Tibial nerve (tissue), 4 donors: Measurements from ENCODE around the gene FHAD1. TPM values are rescaled to one million over a fixed set of nuclear protein-coding genes. Genes with fewer than 3 reads are reported as not detected.

Source experiments
- DNase-seq, 2 donors: peaks; one replicate each; pipeline ENCODE4 v3.0.0-alpha.2; 2019; ENCODE audit warnings: low spot score in 2 of 2
- H3K27ac ChIP-seq, 4 donors: fragments of 200-600 bp; sonication (generic) in 3 of 4; one replicate each; pipeline ENCODE4 v1.5.1; 2017 to 2019; ENCODE audit warnings: mild to moderate bottlenecking in 1 of 4
- H3K27me3 ChIP-seq, 2 donors: fragments of 200-600 bp; sonication (generic) in 1 of 2; one replicate each; pipeline versions ENCODE4 v1.5.1 to v1.6.0; 2017 to 2019
- H3K36me3 ChIP-seq, 3 donors: fragments of 200-600 bp; sonication (generic); one replicate each; pipeline ENCODE4 v1.5.1; 2018 to 2019
- H3K4me1 ChIP-seq, 4 donors: fragments of 200-600 bp; sonication (generic) in 3 of 4; one replicate each; pipeline ENCODE4 v1.5.1; 2017 to 2019
- H3K4me3 ChIP-seq, 4 donors: fragments of 200-600 bp; sonication (generic) in 3 of 4; one replicate each; pipeline ENCODE4 v1.5.1; 2017 to 2019; ENCODE audit warnings: mild to moderate bottlenecking in 1 of 4, moderate library complexity in 1 of 4
- H3K9me3 ChIP-seq, 4 donors: fragments of 200-600 bp; sonication (generic) in 3 of 4; one replicate each; pipeline ENCODE4 v1.5.1; 2017 to 2019
- EP300 ChIP-seq, 2 donors: sonication (generic); formaldehyde crosslinking; IDR thresholded peaks; one replicate each; pipeline ENCODE4 v1.6.1; 2017; ENCODE audit warnings: antibody characterized with exemption in 2 of 2, mild to moderate bottlenecking in 1 of 2
- POLR2A ChIP-seq, 2 donors: fragments of 450-650 bp; IDR thresholded peaks; one replicate each; pipeline ENCODE4 v1.6.1; 2017; ENCODE audit warnings: antibody characterized with exemption in 2 of 2, mild to moderate bottlenecking in 2 of 2, moderate library complexity in 2 of 2
- WGBS, 2 donors: methylation state at CpG; one replicate each; pipeline ENCODE4 v1.1.5; 2018; 5-methylcytosine and 5-hydroxymethylcytosine counted together
- total RNA-seq, 4 donors: library from RNA; depleted of rRNA; stranded (reverse); fragments of >200 nt; gene quantifications; one replicate each; pipeline ENCODE4 v1.1.0, GENCODE V29; 2016
- TF ChIP-seq, protein P1 (sequence below), 5 experiments: fragments of 200-600 bp in 3 of 5; fragments of 450-650 bp in 2 of 5; sonication (generic) in 3 of 5; IDR thresholded peaks; one replicate each; pipeline ENCODE4 v1.5.1; 2016 to 2019; ENCODE audit warnings: antibody characterized with exemption in 5 of 5, mild to moderate bottlenecking in 3 of 5, moderate library complexity in 2 of 5

The FHAD1 gene
- total RNA-seq, 4 donors from 2014 or later = 0.30 to 0.63 TPM; not detected in 2

DNA sequence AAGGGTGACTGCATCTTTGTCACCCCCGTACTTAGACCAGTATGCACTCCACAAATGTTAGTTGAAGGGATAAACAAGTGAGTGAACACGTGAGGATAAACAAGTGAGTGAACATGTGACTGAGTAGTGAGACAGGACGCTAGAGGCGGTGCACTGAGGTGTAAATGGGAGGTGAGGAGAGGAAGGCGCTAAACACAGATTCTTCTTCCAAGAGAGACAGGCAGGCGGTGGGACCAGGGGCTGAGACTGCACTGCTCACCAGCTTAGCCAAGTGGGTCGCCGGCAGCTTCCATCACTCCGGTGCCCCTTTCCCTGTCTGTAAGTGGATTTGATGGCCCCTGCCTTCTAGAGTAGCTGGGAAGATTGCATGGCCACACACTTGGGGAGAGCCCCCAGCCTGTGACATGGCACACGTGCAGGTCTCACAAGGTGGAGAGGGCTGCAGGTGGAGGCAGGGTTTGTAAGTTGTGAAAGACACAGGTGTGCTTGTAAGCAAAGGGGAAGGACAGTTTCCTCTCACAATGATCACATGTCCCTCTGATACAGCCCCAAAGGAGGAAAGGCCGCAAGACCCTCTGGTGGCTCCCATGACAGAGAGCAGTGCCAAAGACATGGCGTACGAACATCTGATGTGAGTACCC is 115.2 kb downstream of the FHAD1 start:
- H3K27me3 ChIP-seq = no peaks in the 10 kb centered on the region
- H3K27ac ChIP-seq = no peak overlapping the region
- no peaks in the 10 kb centered on the region for H3K36me3 ChIP-seq
- H3K4me3 ChIP-seq = no peak overlapping the region
- WGBS, 2 donors = 85 to 88% methylated on average over 12 to 13 of the region's 13 CpGs
- H3K9me3 ChIP-seq = no peaks in the 10 kb centered on the region
- H3K4me1 ChIP-seq = no peaks in the 10 kb centered on the region
- DNase-seq = no peak
- no peak for TF ChIP-seq EP300 (IDR thresholded peaks at IDR 0.05)
- TF ChIP-seq, protein P1, sequence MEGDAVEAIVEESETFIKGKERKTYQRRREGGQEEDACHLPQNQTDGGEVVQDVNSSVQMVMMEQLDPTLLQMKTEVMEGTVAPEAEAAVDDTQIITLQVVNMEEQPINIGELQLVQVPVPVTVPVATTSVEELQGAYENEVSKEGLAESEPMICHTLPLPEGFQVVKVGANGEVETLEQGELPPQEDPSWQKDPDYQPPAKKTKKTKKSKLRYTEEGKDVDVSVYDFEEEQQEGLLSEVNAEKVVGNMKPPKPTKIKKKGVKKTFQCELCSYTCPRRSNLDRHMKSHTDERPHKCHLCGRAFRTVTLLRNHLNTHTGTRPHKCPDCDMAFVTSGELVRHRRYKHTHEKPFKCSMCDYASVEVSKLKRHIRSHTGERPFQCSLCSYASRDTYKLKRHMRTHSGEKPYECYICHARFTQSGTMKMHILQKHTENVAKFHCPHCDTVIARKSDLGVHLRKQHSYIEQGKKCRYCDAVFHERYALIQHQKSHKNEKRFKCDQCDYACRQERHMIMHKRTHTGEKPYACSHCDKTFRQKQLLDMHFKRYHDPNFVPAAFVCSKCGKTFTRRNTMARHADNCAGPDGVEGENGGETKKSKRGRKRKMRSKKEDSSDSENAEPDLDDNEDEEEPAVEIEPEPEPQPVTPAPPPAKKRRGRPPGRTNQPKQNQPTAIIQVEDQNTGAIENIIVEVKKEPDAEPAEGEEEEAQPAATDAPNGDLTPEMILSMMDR (IDR thresholded peaks at IDR 0.05) = no peak
- TF ChIP-seq POLR2A (IDR thresholded peaks at IDR 0.05) = no peak

DNA sequence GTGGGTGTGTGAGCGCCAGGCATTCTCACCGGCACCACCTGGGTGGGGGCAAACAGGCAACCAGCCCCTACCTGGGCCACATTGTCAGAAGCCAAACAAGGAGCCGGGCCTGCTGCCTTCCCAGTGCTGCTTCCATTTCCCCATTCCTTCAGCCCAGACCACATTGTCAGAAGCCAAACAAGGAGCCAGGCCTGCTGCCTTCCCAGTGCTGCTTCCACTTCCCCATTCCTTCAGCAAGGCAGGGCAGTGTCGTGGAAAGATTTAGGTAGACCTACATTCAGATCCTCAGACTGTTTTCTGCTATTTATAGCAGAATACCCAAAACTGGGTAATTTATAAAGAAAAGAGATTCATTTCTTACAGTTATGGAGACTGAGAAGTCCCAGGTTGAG is 115.7 kb downstream of the FHAD1 start:
- H3K4me1 ChIP-seq = no peaks in the 10 kb centered on the region

DNA sequence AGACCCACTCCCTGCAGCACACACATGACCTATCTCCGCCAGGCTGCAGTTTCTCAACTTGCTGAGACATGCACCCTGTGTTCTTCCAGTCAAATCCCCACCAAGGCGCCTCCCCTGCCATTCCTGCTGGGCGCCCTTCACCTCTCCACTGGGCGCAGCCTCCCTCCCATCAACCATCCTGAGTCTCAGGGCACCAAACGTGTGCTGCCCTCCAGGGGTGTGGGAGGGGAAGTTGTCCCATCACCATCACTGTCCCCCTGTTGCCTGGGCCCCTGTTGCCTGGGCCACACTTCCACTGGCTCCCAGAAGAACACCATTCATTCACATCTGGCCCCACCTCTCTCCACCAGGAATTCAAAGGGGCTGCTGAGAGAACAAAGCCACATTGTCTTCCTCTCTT is 117.7 kb downstream of the FHAD1 start:
- Histone ChIP-seq H3K4me3 (no peak overlapping the region), H3K36me3 (no peaks in the 10 kb centered on the region), H3K27ac (no peak overlapping the region), H3K4me1 (no peaks in the 10 kb centered on the region), H3K9me3 (no peaks in the 10 kb centered on the region), H3K27me3 (no peaks in the 10 kb centered on the region)
- DNase-seq = no peak
- no peak for TF ChIP-seq EP300 (IDR thresholded peaks at IDR 0.05)
- TF ChIP-seq, protein P1 (IDR thresholded peaks at IDR 0.05) = no peak
- TF ChIP-seq POLR2A (IDR thresholded peaks at IDR 0.05) = no peak
- WGBS, 2 donors = 81 to 87% methylated on average over 5 of the region's 5 CpGs

More for the DNA sequence above, 115.7 kb downstream of the FHAD1 start:
- Histone ChIP-seq H3K4me3 (no peak overlapping the region), H3K36me3 (no peaks in the 10 kb centered on the region), H3K27ac (no peak overlapping the region), H3K27me3 (no peaks in the 10 kb centered on the region), H3K9me3 (no peaks in the 10 kb centered on the region)
- DNase-seq = no peak
- 78 to 96% methylated on average over 4 of the region's 4 CpGs for WGBS, 2 donors
- TF ChIP-seq EP300 (IDR thresholded peaks at IDR 0.05) = no peak
- TF ChIP-seq POLR2A (IDR thresholded peaks at IDR 0.05) = no peak
- TF ChIP-seq, protein P1 (IDR thresholded peaks at IDR 0.05) = no peak

DNA sequence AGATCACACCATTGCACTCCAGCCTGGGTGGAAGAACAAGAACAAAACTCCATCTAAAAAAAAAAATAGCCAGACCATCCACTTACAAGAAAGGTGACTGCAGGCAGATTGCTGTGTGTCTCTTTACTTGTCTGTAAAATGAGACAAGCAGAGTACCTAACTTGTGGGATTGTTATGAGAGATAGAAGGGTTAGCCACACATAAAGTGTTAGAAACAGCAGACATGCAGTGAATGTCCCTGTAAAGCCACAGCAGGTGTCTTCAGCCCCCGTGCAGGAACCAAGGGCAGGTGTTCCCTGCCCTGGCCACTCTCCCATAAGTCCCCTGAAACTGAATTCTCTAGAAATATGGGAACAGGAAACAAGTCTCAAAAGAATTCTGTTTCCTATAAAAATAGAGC is 121.9 kb downstream of the FHAD1 start:
- WGBS, 2 donors = 62 to 71% methylated on average over 1 of the region's 1 CpG
- TF ChIP-seq, protein P1 (IDR thresholded peaks at IDR 0.05) = no peak
- TF ChIP-seq POLR2A (IDR thresholded peaks at IDR 0.05) (no peak), EP300 (IDR thresholded peaks at IDR 0.05) (no peak)

DNA sequence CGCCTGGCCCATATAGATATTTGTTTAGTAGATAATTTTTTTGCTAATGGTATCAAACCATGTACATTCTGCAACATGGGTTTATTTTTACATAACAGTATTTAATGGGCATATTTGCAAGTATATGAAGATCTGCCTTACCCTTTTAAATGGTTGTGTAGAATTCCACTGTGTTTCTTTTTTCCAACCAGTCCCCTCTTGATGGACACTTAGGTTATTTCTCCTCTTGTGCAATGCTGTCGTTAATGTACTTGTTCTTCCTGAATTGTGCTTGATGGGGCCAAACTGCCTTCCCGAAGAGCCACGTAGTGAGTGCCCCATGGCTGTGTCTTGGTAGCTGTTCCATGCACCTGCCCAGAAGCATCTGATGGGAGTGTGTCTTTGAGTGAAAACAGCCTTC is 123.2 kb downstream of the FHAD1 start:
- no peaks in the 10 kb centered on the region for H3K36me3 ChIP-seq
- H3K4me3 ChIP-seq = no peak overlapping the region
- TF ChIP-seq EP300 (IDR thresholded peaks at IDR 0.05) (no peak), POLR2A (IDR thresholded peaks at IDR 0.05) (no peak)
- TF ChIP-seq, protein P1 (IDR thresholded peaks at IDR 0.05) = no peak
- no peak for DNase-seq
- H3K9me3 ChIP-seq = no peaks in the 10 kb centered on the region
- 92 to 94% methylated on average over 4 of the region's 4 CpGs for WGBS, 2 donors
- H3K27me3 ChIP-seq = no peaks in the 10 kb centered on the region
- H3K27ac ChIP-seq = no peak overlapping the region
- H3K4me1 ChIP-seq = peaks cover 0 to 7% (median 0%) of the 10 kb centered on the region in 4 donors

More for the DNA sequence above, 121.9 kb downstream of the FHAD1 start:
- H3K4me3 ChIP-seq = no peak overlapping the region
- DNase-seq = no peak
- peaks cover 0 to 7% (median 0%) of the 10 kb centered on the region in 4 donors for H3K4me1 ChIP-seq
- H3K27ac ChIP-seq = no peak overlapping the region
- no peaks in the 10 kb centered on the region for H3K27me3 ChIP-seq
- H3K36me3 ChIP-seq = no peaks in the 10 kb centered on the region
- no peaks in the 10 kb centered on the region for H3K9me3 ChIP-seq
